GM04503 (cell line): ENCODE measurements around the gene SHC2.

Experiments used
- DNase-seq: peaks from one replicate; pipeline ENCODE4 v3.0.0-alpha.2; 2012; ENCODE audit warnings: low read depth

SHC2 gene, protein sequence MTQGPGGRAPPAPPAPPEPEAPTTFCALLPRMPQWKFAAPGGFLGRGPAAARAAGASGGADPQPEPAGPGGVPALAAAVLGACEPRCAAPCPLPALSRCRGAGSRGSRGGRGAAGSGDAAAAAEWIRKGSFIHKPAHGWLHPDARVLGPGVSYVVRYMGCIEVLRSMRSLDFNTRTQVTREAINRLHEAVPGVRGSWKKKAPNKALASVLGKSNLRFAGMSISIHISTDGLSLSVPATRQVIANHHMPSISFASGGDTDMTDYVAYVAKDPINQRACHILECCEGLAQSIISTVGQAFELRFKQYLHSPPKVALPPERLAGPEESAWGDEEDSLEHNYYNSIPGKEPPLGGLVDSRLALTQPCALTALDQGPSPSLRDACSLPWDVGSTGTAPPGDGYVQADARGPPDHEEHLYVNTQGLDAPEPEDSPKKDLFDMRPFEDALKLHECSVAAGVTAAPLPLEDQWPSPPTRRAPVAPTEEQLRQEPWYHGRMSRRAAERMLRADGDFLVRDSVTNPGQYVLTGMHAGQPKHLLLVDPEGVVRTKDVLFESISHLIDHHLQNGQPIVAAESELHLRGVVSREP

DNA sequence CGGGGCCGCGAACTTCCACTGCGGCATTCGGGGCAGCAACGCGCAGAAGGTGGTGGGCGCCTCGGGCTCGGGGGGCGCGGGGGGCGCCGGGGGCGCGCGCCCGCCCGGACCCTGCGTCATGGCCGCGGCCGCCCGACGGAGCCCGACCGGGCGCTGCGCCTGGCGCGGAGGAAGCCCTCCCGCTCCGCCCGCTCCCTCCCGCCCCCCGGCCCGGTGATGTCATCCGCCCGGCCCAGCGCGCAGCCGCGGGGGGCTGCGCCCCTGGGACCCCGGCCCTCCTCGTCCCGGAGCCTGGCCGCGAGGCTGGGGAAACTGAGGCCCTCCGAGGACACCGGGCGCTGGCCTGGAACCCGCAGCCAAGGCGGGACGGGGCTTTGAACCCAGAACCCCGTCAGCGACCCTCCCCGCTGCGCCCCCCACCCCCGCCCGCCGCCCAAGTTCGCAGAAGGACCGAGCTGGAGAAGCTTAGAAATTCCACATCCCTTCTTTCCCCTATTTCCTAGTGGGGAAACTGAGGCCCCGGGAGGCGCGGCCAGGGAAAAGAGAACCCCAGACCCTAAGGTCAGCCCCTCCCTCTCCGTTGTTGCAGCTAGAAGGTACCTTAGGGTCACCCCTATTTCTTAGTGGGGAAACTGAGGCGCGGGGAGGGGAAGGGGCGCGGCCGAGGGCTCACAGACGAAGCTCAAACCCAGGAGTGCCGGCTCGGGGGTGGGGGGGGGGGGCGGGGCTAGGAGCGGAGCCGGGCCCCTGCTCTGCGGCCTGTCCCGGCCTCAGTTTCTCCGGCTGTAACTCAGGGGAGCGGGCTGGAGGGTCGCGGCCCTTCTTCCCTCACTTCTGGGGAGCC lies at the start of gene SHC2:
Gene SHC2, minus strand, starts transcription at position 157 of the 844 bp plus-strand sequence. Its CDS starts 37 bp downstream, at position 120.
- DNase-seq: no peak

- DNase-seq: no peak
Measured at GRCh38 chr19:508204-509150, 47.6 kb upstream of the SHC2 start.

- DNase-seq: no peak
Measured at GRCh38 chr19:507286-508203, 46.7 kb upstream of the SHC2 start, which contains the start of gene TPGS1. TSS of gene TPGS1 (plus strand) at chr19:507497. CDS start at chr19:507507, 10 bp downstream.

GRCh38 chr19:506404-507285 lies 45.8 kb upstream of the SHC2 start:
- peak; percentile 100 for DNase-seq

GRCh38 chr19:504616-505015 lies 43.8 kb upstream of the SHC2 start:
- no peak for DNase-seq

DNA sequence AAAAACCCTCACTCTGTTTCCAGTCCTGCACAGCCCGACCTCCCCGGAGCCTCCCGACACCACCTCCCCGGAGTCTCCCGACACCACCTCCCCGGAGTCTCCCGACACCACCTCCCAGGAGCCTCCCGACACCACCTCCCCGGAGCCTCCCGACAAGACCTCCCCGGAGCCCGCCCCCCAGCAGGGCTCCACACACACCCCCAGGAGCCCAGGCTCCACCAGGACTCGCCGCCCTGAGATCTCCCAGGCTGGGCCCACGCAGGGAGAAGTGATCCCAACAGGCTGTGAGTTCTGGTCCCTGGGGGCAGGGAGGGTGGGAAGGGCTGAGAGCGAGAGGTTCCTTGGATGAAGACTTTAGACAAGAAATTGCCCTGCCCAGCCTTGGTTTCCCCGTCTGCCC lies 40.8 kb upstream of the SHC2 start:
- DNase-seq: no peak

GRCh38 chr19:498977-499623 lies 38.3 kb upstream of the SHC2 start:
- DNase-seq: no peak

DNA sequence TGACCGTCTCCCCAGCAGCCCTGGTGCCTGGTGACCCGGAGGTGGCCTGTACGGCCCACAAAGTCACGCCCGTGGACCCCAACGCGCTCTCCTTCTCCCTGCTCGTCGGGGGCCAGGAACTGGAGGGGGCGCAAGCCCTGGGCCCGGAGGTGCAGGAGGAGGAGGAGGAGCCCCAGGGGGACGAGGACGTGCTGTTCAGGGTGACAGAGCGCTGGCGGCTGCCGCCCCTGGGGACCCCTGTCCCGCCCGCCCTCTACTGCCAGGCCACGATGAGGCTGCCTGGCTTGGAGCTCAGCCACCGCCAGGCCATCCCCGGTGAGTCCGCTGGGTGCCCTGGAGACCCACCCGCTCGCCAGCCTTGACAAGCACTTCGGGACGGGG lies 37.7 kb upstream of the SHC2 start:
- no peak for DNase-seq

DNA sequence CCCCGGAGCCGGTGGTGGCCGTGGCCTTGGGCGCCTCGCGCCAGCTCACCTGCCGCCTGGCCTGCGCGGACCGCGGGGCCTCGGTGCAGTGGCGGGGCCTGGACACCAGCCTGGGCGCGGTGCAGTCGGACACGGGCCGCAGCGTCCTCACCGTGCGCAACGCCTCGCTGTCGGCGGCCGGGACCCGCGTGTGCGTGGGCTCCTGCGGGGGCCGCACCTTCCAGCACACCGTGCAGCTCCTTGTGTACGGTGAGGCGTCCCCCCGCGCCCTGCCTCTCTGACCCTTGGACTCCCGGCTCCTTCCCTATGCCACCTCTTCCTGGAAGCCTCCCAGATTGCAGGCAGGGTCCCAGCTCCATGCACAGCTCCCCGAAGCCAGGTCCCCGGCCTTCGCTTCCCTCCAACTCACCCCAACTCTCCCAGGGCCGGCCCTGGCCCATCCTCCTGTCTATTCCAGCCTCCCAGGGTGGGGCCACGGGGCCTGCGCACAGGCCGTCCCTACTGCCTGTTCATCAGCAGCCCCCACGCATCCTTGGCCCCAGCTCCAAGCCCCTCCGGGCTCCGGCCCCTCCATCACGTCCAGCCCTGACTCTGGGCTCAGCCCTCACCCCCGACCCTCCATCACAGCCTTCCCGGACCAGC lies 37.2 kb upstream of the SHC2 start:
- no peak for DNase-seq

- no peak for DNase-seq
Measured at GRCh38 chr19:497491-497868, 36.6 kb upstream of the SHC2 start.

DNA sequence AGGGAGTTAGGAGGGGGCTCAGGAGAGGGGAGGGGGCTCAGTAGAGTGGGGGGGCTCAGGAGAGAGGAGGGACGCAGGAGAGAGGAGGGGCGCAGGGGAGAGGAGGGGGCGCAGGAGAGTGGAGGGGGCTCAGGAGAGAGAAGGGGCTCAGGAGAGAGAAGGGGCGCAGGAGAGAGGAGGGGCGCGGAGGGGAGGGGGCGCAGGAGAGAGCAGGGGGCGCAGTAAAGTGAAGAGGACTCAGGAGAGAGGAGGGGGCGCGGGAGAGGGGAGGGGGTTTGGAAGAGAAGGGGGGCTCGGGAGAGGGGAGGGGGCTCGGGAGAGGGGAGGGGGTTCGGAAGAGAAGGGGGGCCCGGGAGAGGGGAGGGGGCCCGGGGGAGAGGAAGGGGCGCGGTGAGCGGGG lies 36.2 kb upstream of the SHC2 start:
- no peak for DNase-seq

DNA sequence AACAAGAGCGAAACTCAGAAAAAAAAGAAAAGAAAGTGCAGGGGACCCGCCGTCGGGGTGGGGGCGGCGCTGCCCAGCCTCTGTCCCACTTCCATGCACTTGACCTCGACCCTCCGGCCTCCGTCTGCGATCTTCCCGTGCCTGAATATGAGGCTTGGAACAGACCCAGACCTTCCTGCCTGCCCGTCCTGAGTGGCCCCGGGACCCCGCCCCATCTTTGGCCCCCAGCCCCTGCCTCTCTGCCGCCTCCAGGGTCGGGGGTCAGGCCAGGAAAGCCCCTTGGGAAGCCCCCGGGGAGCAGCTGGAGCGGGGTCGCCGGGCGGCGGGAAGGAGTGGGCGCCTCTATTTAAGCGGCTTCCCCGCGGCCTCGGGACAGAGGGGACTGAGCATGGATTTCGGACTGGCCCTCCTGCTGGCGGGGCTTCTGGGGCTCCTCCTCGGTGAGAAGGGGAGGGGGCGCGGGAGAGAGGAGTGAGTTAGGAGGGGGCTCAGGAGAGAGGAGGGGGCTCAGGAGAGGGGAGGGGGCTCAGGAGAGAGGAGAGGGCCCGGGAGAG lies 35.4 kb upstream of the SHC2 start, which contains the start of gene MADCAM1:
Gene MADCAM1, plus strand, starts transcription at position 375 of the 554 bp plus-strand sequence. Its CDS starts 14 bp downstream, at position 389.
- DNase-seq: no peak

GRCh38 chr19:495402-496111 lies 34.7 kb upstream of the SHC2 start:
- DNase-seq: no peak

DNA sequence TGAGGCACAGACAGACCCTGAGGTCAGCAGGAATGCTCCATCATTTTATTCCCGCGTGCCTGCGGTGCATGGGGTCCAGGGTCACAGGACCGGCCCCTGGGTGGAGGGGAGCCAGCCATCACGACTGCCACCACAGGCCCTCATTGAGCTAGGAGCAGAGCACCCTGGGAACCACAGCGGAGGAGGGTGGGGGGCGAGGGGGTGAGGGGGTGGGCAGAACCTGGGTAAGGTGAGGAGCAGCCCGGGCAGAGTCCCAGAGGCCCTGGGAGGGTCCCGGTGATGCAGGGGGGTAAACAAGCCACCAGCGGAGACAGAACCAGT lies 34.2 kb upstream of the SHC2 start:
- DNase-seq: no peak

DNA sequence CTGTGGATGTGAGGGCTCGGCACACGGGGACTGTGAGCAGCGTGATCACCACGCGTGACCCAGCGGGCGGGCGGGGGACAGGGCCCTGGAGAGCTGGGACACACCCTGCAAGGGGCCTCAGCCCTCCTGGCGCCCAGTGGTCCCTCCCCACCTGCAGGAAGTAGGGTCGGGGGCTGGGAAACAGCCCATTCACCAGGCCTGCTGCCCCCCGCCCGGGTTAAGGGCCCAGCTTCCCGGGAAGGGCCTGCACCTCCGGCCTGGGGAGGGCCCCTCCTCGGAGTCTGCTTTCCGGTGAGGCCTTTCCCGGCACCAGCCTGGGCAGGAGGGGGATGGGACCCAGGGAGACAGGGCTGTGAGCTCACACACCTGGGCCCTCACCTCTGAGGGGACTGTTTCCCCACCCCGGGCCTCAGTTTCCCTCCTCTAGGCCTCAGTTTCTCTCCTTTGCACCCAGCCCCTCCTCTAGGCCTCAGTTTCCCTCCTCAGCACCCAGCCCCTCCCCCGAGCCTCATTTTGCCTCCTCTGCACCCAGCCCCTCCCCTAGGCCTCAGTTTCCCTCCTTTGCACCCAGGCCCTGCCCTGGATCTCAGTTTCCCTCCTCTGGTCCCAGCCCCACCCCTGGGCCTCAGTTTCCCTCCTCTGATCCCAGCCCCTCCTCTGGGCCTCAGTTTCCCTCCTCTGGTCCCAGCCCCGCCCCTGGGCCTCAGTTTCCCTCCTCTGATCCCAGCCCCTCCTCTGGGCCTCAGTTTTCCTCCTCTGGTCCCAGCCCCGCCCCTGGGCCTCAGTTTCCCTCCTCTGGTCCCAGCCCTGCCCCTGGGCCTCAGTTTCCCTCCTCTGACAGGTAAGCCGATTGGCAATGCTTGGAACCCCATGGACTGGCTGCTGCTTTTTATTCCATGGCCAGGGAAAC lies 33.6 kb upstream of the SHC2 start:
- no peak for DNase-seq

DNA sequence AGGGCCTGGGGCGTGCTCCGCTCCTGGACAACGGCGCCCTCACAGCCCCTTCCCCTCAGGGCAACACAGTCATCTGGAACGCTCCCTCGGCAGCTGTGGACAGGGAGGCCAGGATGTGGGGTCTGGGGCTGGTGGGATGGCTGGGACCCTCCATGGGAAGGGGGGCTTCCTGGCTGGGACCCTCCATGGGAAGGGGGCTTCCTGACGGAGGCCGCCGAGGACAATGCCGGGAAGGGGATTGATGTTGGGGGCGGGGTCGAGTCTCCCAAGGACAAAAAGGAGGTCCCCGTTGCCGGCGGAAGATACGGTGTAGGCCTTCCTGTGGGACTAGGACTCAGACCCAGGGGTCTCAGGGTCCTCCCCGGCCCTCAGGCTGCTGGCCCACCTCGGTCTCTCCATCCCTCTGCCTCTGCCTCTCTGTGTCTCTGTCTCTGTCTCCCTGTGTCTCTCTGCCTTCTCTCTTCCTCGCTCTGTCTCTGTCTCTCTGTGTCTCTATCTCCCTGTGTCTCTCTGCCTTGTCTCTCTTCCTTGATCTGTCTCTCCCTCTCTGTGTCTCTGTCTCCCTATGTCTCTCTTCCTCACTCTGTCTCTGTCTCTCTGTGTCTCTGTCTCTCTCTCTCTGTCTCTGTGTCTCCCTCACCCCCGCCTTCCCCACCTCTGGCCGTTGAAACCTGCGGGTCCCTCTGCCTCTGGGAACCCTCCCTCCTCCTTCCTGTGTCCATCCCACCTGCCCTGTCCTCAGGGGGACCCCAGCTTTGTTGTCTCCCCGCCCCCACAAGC lies 32.7 kb upstream of the SHC2 start:
- no peak for DNase-seq
